ENCODE data around the gene GLRX2. TPM values are rescaled to one million over a fixed set of nuclear protein-coding genes. Genes with fewer than 3 reads are reported as not detected.
A peak's percentile ranks its signal among the peaks of the same experiment; 100 is the strongest.

Gene GLRX2
- total RNA-seq, 5 donors from 2014 or later (not counting 1 experiment from before 2014, with no cell fraction given), result 6.8 to 16.0 (median 13.5) TPM

DNA sequence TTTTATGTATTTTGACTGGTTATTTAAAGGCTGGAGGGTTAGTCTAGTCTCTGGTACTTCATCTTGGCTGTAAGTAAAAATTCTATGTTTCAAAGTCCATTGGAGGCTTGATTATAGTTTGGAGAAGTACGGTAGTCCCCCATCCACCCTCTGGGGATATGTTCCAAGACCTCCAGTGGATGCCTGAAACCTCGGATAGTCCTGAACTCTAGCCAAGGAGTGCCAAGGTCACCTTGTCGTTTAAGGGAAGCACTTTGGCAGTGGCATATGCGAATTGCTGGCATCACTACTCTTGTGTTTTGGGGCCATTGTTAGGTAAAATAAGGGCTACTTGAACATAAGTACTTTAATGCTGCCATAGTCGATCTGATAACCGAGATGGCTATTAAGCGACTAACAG, 35.0 kb upstream of the GLRX2 start:
- WGBS (ENCODE audit: insufficient coverage), result 96% methylated on average over 4 of the region's 7 CpGs
- H3K36me3 ChIP-seq (ENCODE audit: control insufficient read depth in 2 of 2, extremely low read depth in 1 of 2, insufficient read depth in 1 of 2, low read length in 1 of 2), result peaks cover 8 to 60% of the 10 kb centered on the region in 2 donors
- H3K4me3 ChIP-seq (ENCODE audit: control insufficient read depth in 1 of 2, extremely low read depth in 1 of 2, low read length in 1 of 2), result no peak overlapping the region
- no peak overlapping the region for H3K27ac ChIP-seq (ENCODE audit: low read length)
- Mint-ChIP-seq H3K27me3 (no peaks in the 10 kb centered on the region), H3K4me1 (peaks cover 34 to 43% (median 36%) of the 10 kb centered on the region in 3 donors), H3K27ac (no peak overlapping the region), H3K36me3 (peaks cover 52% of the 10 kb centered on the region), H3K9me3 (no peaks in the 10 kb centered on the region), H3K4me3 (no peak overlapping the region)
- no peaks in the 10 kb centered on the region for H3K4me1 ChIP-seq (ENCODE audit: control insufficient read depth in 1 of 2, extremely low read depth in 1 of 2, insufficient read depth in 2 of 2, low read length in 2 of 2)
- CTCF ChIA-PET, result interaction anchor here (0.7 kb wide), 2 partner anchors 97 to 162 kb away, joined by 3 read pairs; no protein-coding TSS in a partner anchor
- no peaks in the 10 kb centered on the region for H3K9me3 ChIP-seq
- no peaks in the 10 kb centered on the region for H3K27me3 ChIP-seq (replicated peaks in 1 of 2; ENCODE audit: control insufficient read depth in 2 of 2, extremely low read depth in 1 of 2, insufficient read depth in 2 of 2, low read length in 1 of 2)
- ATAC-seq (replicated peaks in 1 of 4) (no peak), DNase-seq (no peak)
- POLR2A ChIA-PET, result no interaction called here

DNA sequence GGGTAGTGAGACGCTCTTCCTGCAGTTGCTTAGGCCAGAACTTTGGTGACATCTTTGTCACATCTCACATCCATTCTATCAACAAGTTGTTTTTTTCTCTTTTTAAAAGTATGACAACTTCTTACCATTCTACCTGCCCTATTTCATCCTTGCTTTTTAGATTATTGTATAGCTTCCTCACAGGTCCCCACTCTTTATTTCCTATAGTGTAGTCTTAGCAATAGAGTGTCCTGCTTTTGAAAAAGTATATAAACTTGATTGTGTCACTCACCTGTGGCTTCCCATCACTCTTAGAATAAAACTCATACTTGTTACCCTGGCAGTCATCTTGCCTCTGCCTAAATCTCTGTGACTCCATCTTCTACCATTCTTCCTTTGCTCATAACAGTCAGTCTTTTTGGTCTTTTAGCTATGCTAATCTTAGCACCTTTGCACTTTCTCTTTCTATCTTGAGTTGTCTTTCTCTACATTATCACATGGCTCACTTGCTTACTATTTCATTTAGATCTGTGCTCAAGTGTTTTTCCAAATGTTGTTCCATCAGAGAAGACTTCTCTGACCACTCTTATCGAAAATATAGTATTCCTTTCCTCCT, 26.1 kb upstream of the GLRX2 start:
- Mint-ChIP-seq H3K4me3 (peak overlapping the region in 1 of 3 donors; percentile 6), H3K9me3 (no peaks in the 10 kb centered on the region), H3K27me3 (no peaks in the 10 kb centered on the region), H3K36me3 (peaks cover 49% of the 10 kb centered on the region), H3K27ac (no peak overlapping the region), H3K4me1 (peaks cover 39 to 55% (median 50%) of the 10 kb centered on the region in 3 donors)
- no peak for ATAC-seq (replicated peaks in 1 of 4)
- no peak for DNase-seq
- no peak overlapping the region for H3K4me3 ChIP-seq (ENCODE audit: control insufficient read depth in 1 of 2, extremely low read depth in 1 of 2, low read length in 1 of 2)
- no peak overlapping the region for H3K27ac ChIP-seq (ENCODE audit: low read length)
- H3K27me3 ChIP-seq (replicated peaks in 1 of 2; ENCODE audit: control insufficient read depth in 2 of 2, extremely low read depth in 1 of 2, insufficient read depth in 2 of 2, low read length in 1 of 2), result no peaks in the 10 kb centered on the region
- WGBS (ENCODE audit: insufficient coverage), result no CpG with 5 or more reads among the region's 2 CpGs
- POLR2A ChIA-PET, result no interaction called here
- peaks cover 6 to 45% of the 10 kb centered on the region in 2 donors for H3K36me3 ChIP-seq (ENCODE audit: control insufficient read depth in 2 of 2, extremely low read depth in 1 of 2, insufficient read depth in 1 of 2, low read length in 1 of 2)
- CTCF ChIA-PET, result no interaction called here
- no peaks in the 10 kb centered on the region for H3K9me3 ChIP-seq
- peaks cover 0 to 10% of the 10 kb centered on the region in 2 experiments for H3K4me1 ChIP-seq (ENCODE audit: control insufficient read depth in 1 of 2, extremely low read depth in 1 of 2, insufficient read depth in 2 of 2, low read length in 2 of 2)

DNA sequence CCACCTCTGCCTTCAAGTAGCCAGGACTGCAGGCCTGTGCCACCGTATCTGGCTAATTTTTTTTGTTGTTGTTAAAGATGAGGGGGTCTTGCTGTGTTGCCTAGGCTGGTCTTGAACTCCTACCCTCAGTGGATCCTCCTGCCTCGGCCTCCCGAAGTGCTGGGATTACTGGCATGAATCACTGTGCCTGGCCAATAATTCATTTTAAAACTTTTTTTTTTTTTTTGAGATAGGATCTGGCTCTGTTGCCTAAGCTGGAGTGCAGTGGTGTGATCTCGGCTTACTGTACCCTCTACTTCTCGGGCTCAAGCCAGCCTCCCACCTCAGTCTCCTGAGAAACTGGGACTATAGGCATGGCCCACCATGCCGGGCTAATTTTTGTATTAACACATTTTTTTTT, 20.2 kb upstream of the GLRX2 start:
- H3K4me1 Mint-ChIP-seq, result peaks cover 46 to 62% (median 59%) of the 10 kb centered on the region in 3 donors
- no peak overlapping the region for H3K27ac Mint-ChIP-seq

DNA sequence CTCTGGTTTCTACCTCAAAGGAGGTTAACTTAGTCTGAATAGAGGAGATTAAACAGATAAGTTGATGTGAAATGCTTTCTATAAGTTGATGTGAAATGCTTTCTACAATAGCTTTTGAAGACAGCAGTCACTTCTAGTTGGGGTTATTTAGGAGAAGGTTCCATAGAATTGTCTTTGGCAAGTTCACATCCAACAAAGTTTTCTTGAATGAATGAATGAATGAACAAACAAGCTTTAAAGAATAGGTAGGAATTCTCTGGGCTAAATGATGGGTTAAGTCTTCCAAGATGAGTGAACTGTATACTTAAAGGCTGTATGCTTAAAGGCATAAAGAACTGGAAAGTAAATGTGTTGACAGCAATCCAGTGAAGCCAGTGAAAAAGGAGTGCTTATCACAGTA, 18.5 kb upstream of the GLRX2 start:
- peaks cover 42 to 66% (median 58%) of the 10 kb centered on the region in 3 donors for H3K4me1 Mint-ChIP-seq
- ATAC-seq (replicated peaks in 1 of 4) (no peak), DNase-seq (no peak)
- Histone ChIP-seq H3K4me3 (ENCODE audit: control insufficient read depth in 1 of 2, extremely low read depth in 1 of 2, low read length in 1 of 2) (no peak overlapping the region), H3K9me3 (no peaks in the 10 kb centered on the region), H3K36me3 (ENCODE audit: control insufficient read depth in 2 of 2, extremely low read depth in 1 of 2, insufficient read depth in 1 of 2, low read length in 1 of 2) (peaks cover 3 to 19% of the 10 kb centered on the region in 2 donors), H3K4me1 (ENCODE audit: control insufficient read depth in 1 of 2, extremely low read depth in 1 of 2, insufficient read depth in 2 of 2, low read length in 2 of 2) (peaks cover 22 to 28% of the 10 kb centered on the region in 2 experiments), H3K27ac (ENCODE audit: low read length) (no peak overlapping the region), H3K27me3 (replicated peaks in 1 of 2; ENCODE audit: control insufficient read depth in 2 of 2, extremely low read depth in 1 of 2, insufficient read depth in 2 of 2, low read length in 1 of 2) (no peaks in the 10 kb centered on the region)
- peak overlapping the region; percentile 93 to 96 (median 96) for H3K4me3 Mint-ChIP-seq
- ChIA-PET CTCF (interaction anchor here (0.5 to 2.9 kb wide), 6 partner anchors 19 to 700 kb away, joined by 3 to 19 read pairs (median 4); partner anchors contain the start of genes RO60 (in 1 of the 2) and UCHL5 (in 1 of the 2)), POLR2A (interaction anchor here in 1 of 2 donors (0.7 to 1.0 kb wide), 2 partner anchors 12 to 398 kb away, joined by 3 to 4 read pairs; no protein-coding TSS in a partner anchor)
- H3K36me3 Mint-ChIP-seq, result peaks cover 8% of the 10 kb centered on the region
- no peaks in the 10 kb centered on the region for H3K27me3 Mint-ChIP-seq
- H3K27ac Mint-ChIP-seq, result peak overlapping the region in 1 of 2 donors; percentile 28
- no peaks in the 10 kb centered on the region for H3K9me3 Mint-ChIP-seq

More for the DNA sequence above, 20.2 kb upstream of the GLRX2 start:
- H3K36me3 ChIP-seq (ENCODE audit: control insufficient read depth in 2 of 2, extremely low read depth in 1 of 2, insufficient read depth in 1 of 2, low read length in 1 of 2), result peaks cover 6 to 26% of the 10 kb centered on the region in 2 donors
- H3K4me3 ChIP-seq (ENCODE audit: control insufficient read depth in 1 of 2, extremely low read depth in 1 of 2, low read length in 1 of 2), result no peak overlapping the region
- Mint-ChIP-seq H3K9me3 (no peaks in the 10 kb centered on the region), H3K27me3 (no peaks in the 10 kb centered on the region), H3K36me3 (peaks cover 12% of the 10 kb centered on the region), H3K4me3 (peak overlapping the region in 1 of 3 donors; percentile 12)
- no peaks in the 10 kb centered on the region for H3K27me3 ChIP-seq (replicated peaks in 1 of 2; ENCODE audit: control insufficient read depth in 2 of 2, extremely low read depth in 1 of 2, insufficient read depth in 2 of 2, low read length in 1 of 2)
- peaks cover 22 to 28% of the 10 kb centered on the region in 2 experiments for H3K4me1 ChIP-seq (ENCODE audit: control insufficient read depth in 1 of 2, extremely low read depth in 1 of 2, insufficient read depth in 2 of 2, low read length in 2 of 2)
- no CpG with 5 or more reads among the region's 6 CpGs for WGBS (ENCODE audit: insufficient coverage)
- H3K27ac ChIP-seq (ENCODE audit: low read length), result no peak overlapping the region
- no peaks in the 10 kb centered on the region for H3K9me3 ChIP-seq
- ChIA-PET CTCF (interaction anchor here (0.7 to 1.1 kb wide), 3 partner anchors 18 to 104 kb away, joined by 3 to 4 read pairs (median 3); no protein-coding TSS in a partner anchor), POLR2A (interaction anchor here (0.7 to 1.2 kb wide), 4 partner anchors 17 to 534 kb away, joined by 3 read pairs; no protein-coding TSS in a partner anchor)
- DNase-seq (no peak), ATAC-seq (replicated peaks in 1 of 4) (no peak)

- whole genome bisulfite sequencing (ENCODE audit: insufficient coverage), result 0% methylated on average over 78 of the region's 85 CpGs
- peaks cover 0 to 17% of the 10 kb centered on the region in 2 donors for H3K36me3 ChIP-seq (ENCODE audit: control insufficient read depth in 2 of 2, extremely low read depth in 1 of 2, insufficient read depth in 1 of 2, low read length in 1 of 2)
- Mint-ChIP-seq H3K9me3 (no peaks in the 10 kb centered on the region), H3K4me3 (peak within 1 kb of the TSS; percentile 93 to 96 (median 96)), H3K27ac (peak within 1 kb of the TSS; percentile 98), H3K4me1 (peaks cover 42 to 58% (median 52%) of the 10 kb centered on the region in 3 donors), H3K36me3 (peaks cover 4% of the 10 kb centered on the region), H3K27me3 (no peaks in the 10 kb centered on the region)
- POLR2A ChIA-PET, result interaction anchor here (0.5 to 1.2 kb wide), 4 partner anchors 17 to 63 kb away, joined by 3 to 10 read pairs (median 4); no protein-coding TSS in a partner anchor
- peak within 1 kb of the TSS; percentile 98 for H3K27ac ChIP-seq (ENCODE audit: low read length)
- peak within 1 kb of the TSS; percentile 94 to 99 for H3K4me3 ChIP-seq (ENCODE audit: control insufficient read depth in 1 of 2, extremely low read depth in 1 of 2, low read length in 1 of 2)
- DNase-seq (peak; percentile 97 to 100 (median 98)), ATAC-seq (replicated peaks in 1 of 4) (peak; percentile 92 to 94 (median 93))
- H3K27me3 ChIP-seq (replicated peaks in 1 of 2; ENCODE audit: control insufficient read depth in 2 of 2, extremely low read depth in 1 of 2, insufficient read depth in 2 of 2, low read length in 1 of 2), result no peaks in the 10 kb centered on the region
- peaks cover 20 to 22% of the 10 kb centered on the region in 2 experiments for H3K4me1 ChIP-seq (ENCODE audit: control insufficient read depth in 1 of 2, extremely low read depth in 1 of 2, insufficient read depth in 2 of 2, low read length in 2 of 2)
- H3K9me3 ChIP-seq, result no peaks in the 10 kb centered on the region
- CTCF ChIA-PET, result interaction anchor here (0.5 to 2.9 kb wide), 12 partner anchors 16 to 1209 kb away, joined by 3 to 19 read pairs (median 4); partner anchors contain the start of genes GLRX2 (in 1 of the 2), RO60 (in 1 of the 2) and UCHL5 (in 1 of the 2)
Measured at GRCh38 chr1:193121616-193122593, 16.7 kb upstream of the GLRX2 start, which contains the start of gene CDC73. Gene CDC73 (plus strand): TSS chr1:193122031. CDS start chr1:193122201, 170 bp downstream.
